ENCODE data around the gene SRGAP1.

- TF ChIP-seq POLR2A (IDR thresholded peaks at IDR 0.05) (no peak), CTCF (IDR thresholded peaks at IDR 0.05) (no peak), POLR2AphosphoS5 (IDR thresholded peaks at IDR 0.05) (no peak), EP300 (IDR thresholded peaks at IDR 0.05) (no peak)
Observed at GRCh38 chr12:63945777-63946176, 101.3 kb downstream of the SRGAP1 start.

Data from gastroesophageal sphincter (tissue), 3 donors.